GM21825 (cell line): Measurements from ENCODE around the gene SRRD.

Experiments used
- ATAC-seq: cut with Tn5 transposase; IDR thresholded peaks from one replicate; pipeline ENCODE4 v1.9.1; 2021; ENCODE audit warnings: mild to moderate bottlenecking, moderate library complexity; ENCODE audit not compliant: unreplicated experiment

Gene SRRD

DNA sequence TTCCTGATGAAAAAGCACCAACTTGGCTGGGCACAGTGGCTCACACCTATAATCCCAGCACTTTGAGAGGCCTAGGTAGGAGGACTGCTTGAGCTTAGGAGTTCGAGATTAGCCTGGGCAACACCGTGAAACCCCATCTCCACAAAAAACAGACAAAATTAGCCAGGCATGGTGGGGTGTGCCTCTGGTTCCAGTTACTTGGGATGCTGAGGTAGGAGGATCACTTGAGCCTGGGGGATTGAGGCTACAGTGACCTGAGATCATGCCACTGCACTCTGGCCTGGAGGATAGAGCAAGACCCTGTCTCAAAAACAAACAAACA is 3.1 kb upstream of the SRRD start:
- ATAC-seq: no peak

DNA sequence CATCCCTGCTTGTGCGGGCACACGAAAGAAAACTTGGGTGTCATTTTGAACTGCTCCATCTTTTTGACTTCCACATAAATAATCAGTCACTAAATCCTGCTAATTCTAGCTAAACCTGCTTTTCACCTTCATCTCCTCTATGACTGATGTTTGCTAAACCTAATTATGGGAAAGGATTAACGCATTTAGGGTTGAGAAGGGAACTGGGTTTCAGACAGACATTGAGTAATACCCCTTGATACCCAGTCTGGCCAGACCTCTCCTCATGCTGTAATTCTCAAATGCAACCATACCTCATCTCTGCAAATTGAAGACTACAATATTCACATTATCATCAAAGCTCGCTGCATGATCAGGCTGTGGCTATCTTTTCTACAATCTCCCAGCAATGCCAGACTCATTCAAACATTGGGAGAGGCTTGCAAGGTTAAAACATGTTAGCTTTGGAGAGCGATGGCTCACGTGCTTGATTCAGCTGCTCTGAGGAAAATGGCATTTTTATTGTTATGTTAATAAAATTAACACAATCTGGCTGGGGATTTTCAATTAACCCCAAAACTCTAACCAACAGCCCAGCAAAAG is 2.5 kb upstream of the SRRD start:
- ATAC-seq: no peak

GRCh38 chr22:26481694-26482093 is 2.0 kb upstream of the SRRD start:
- ATAC-seq: no peak

GRCh38 chr22:26482161-26482560 is 1.5 kb upstream of the SRRD start:
- no peak for ATAC-seq

- ATAC-seq: no peak
Measured at GRCh38 chr22:26483043-26483438, 636 bp upstream of the SRRD start.

DNA sequence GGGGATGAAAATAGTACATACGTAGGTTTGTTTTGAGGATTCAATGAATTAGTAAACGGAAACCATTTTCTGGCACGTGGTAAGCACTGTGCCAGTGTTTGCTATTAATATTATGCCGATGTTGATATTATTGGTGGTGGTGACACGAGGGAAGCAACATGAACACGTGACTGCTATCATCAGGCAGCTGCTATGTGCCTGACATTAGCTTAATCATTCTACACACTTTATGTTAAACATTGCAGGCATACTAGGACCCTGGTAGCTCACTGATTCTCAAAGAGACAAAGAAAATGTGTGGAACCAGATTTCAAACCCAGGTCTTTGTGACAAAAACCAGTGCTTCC is 656 bp downstream of the SRRD start:
- no peak for ATAC-seq

GRCh38 chr22:26485013-26485412 is 1.3 kb downstream of the SRRD start:
- ATAC-seq: no peak

DNA sequence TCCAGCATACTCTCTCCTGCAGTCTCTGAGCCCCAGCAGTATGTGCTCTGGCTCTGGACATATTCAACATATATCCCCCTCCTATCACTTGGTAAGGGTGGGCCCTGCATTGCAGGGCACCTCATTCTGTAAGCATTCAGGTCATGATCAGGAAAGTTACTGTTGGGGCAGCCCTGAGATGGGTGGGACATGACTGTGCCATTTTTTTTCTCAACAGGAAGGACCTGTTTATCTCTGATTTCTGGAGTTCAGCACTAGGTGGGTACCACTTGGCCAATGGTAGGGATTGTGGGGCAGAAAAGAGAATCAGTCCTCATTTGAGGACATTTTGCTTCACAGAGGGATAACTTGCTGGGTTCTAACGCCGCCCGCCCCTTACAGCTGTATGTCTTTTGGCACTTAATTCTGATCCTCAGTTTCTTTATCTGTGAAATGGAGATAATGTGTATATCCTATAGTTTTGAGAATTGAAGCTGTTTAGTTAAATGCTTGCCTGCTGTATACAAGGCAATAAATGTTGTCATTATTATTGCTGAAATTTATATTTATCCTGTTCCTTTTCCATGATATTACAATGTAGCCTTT is 2.2 kb downstream of the SRRD start:
- ATAC-seq: no peak

DNA sequence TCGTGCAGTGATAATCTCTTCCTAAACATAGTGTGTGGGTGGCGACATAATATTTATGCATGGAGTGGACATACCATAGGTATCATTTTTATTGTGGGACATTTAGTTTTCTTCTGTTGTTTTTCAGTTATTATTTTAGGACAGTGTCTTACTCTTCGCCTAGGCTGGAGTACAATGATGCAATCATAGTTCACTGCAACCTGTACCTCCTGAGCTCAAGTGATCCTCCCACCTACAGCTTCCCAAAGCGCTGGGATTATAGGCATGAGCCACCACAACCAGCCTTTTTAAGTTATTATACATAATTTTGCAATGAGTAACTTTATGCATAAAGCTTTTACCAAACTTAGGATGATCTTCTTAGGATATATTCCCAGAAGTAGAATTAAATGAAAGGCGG is 2.7 kb downstream of the SRRD start:
- no peak for ATAC-seq

DNA sequence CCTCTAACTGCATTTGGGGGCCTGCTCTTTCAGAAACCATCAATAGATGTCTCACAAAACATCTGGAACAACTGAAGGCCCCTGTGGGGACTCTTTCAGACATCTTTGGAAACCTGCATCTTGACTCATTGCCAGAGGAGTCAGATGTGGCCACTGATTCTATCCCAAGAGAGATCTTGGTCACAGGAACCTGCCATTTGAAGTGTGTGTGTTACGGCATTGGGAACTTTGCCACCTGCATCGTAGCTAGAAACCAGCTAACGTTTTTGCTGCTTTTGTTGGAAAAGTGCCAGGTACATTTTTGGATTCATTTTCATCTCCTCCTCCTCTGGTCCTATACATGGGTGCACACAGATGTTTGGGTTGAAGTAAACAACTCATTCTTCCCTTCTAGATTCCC is 4.3 kb downstream of the SRRD start:
- ATAC-seq: no peak

DNA sequence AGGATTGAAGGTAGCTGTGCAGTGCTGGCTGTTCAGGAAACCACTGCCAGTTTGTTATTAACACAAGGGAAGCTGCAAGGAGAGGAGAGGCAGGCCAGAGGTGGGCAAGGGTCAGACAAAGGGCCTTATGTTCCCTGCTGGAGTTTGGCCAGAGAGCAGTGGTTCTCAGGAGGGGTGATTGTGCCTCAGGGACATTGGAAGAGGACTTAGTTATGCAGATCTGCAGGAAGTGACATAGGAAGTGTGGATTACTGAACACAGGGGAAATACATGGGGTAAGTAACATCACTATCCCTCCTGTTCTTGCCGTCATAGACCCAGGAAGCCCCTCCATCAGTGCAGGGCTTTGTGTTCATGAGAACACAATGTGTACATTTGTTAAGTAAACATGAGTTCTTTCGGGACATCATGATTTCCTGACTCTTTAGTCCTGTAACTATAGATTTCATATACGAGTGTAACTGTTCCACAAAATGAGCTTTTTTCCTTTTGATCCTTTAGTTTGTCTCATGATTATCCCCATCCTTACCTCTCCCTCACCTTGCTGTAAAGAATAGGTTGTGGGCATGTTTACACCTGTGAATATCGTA is 5.9 kb downstream of the SRRD start:
- no peak for ATAC-seq

DNA sequence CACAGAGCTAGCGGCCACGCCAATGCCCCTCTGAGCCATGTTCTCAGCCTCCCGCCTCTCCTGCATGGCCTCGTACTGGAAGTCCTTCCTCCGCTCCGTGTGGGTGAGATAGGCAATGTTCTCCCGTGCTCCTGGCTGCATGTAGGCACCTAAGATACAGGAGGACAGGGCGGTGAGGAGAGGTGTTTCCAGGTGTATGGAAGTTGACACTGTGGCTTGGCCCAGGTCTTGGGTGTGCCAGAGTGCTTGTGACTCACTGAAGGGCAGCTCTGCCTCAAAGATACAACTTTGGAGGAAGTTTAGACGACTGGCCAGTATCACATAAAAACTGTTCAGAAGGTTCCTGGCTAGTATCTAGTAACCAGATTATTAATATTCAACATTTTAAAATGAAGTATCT is 8.5 kb downstream of the SRRD start:
- no peak for ATAC-seq

- no peak for ATAC-seq
Measured at GRCh38 chr22:26494506-26494905, 10.8 kb downstream of the SRRD start.

DNA sequence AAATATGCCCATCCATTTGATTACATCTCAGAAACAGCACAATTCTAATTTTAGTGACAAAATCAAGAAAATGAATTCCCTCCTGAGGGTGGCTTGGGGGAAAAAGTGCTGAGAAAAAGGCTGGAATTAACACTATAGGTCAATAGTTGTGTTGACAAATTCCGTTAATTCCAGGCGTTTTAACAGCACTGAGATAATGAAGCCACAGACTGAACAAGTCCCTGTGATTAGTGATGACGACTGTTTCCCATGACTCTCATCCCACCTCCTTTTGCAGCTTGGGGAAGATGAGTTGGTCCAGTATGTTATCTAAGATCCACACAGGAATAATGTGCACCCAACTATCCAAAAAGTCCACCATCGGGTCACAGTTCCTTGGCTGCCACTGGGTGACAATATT is 12.8 kb downstream of the SRRD start:
- ATAC-seq: no peak

GRCh38 chr22:26499188-26499703 is 15.6 kb downstream of the SRRD start:
- no peak for ATAC-seq

GRCh38 chr22:26501996-26502395 is 18.3 kb downstream of the SRRD start:
- ATAC-seq: no peak

- no peak for ATAC-seq
Measured at GRCh38 chr22:26502688-26503561, 19.2 kb downstream of the SRRD start.

DNA sequence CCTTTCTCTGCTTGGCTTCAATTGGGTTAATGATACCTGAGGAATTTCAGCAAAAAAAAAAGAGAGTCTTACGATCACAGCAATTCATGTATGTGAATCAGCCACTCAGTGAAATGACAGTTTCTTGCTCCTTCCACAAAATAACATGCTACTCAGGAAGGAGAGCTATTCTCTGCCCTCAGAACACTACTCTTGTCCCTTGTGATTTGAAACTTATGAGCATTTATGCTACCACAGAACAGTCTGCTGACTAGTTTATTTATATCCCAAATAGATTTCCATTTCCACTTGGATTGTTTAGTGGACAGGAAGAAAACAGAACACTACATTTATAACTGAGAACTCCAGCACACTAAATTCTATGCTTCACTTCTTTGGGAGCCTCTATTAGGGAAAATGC is 20.1 kb downstream of the SRRD start:
- ATAC-seq: no peak

- ATAC-seq: no peak
Measured at GRCh38 chr22:26508148-26508547, 24.5 kb downstream of the SRRD start.

- peak; percentile 82 for ATAC-seq
Measured at GRCh38 chr22:26512149-26512793, 28.6 kb downstream of the SRRD start, which contains the start of gene TFIP11. Gene TFIP11 (minus strand): TSS chr22:26512473. CDS start chr22:26510272, 2,201 bp downstream.

DNA sequence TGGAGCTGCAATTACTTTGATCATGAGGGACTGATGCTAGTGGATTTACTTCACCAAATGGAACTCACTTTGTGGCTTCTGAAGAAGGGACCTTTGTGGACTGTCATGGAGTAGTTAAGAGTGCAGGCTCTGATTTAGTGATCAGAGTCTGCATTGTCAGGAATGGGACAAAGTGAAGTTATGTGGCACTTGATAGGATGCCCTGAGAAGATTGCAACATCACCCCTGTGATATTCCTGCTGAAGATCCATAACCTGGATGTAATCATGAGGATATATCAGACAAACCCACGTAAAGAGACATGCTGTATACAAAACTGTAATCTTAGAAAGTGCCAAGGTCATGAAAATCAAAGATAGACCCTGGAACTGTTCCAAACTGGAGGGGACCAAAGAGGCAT is 30.2 kb downstream of the SRRD start:
- ATAC-seq: no peak
